Omental fat pad (tissue), 4 donors: ENCODE results near the gene SPACA5. TPM values are rescaled to one million over a fixed set of nuclear protein-coding genes. Genes with fewer than 3 reads are reported as not detected.
A peak's percentile ranks its signal among the peaks of the same experiment; 100 is the strongest.
"Not testable (repeated sequence)": the region's sequence is repeated elsewhere in the genome, so short reads cannot be mapped to it uniquely, and the experiment has no call there.

ENCODE experiments used
- ATAC-seq: fragments of 150-250 bp; one replicate; pipeline ENCODE4 v1.9.1; 2016; ENCODE audit warnings: mild to moderate bottlenecking, moderate library complexity; ENCODE audit not compliant: low FRiP score
- DNase-seq: peaks from one replicate; pipeline ENCODE4 v3.0.0-alpha.2; 2019; ENCODE audit warnings: low spot score
- total RNA-seq, 4 donors: library from RNA; depleted of rRNA; stranded (reverse); fragments of >200 nt; gene quantifications; one replicate each; pipeline ENCODE4 v1.1.0, GENCODE V29; 2016
- TF ChIP-seq, protein P1 (sequence below), 3 donors: fragments of 450-650 bp; IDR thresholded peaks; one replicate each; pipeline ENCODE4 v1.5.1; 2016 to 2017; ENCODE audit warnings: antibody characterized with exemption in 3 of 3, mild to moderate bottlenecking in 3 of 3, moderate library complexity in 2 of 3

SPACA5 gene
- total RNA-seq, 4 donors from 2014 or later: not detected

GRCh38 chrX:48003758-48004457 lies 2.9 kb upstream of the SPACA5 start, which contains the start of gene ZNF182:
Gene ZNF182, minus strand, starts transcription at chrX:48003989. Its CDS starts 1,380 bp downstream, at chrX:48002609.
- TF ChIP-seq, protein P1, sequence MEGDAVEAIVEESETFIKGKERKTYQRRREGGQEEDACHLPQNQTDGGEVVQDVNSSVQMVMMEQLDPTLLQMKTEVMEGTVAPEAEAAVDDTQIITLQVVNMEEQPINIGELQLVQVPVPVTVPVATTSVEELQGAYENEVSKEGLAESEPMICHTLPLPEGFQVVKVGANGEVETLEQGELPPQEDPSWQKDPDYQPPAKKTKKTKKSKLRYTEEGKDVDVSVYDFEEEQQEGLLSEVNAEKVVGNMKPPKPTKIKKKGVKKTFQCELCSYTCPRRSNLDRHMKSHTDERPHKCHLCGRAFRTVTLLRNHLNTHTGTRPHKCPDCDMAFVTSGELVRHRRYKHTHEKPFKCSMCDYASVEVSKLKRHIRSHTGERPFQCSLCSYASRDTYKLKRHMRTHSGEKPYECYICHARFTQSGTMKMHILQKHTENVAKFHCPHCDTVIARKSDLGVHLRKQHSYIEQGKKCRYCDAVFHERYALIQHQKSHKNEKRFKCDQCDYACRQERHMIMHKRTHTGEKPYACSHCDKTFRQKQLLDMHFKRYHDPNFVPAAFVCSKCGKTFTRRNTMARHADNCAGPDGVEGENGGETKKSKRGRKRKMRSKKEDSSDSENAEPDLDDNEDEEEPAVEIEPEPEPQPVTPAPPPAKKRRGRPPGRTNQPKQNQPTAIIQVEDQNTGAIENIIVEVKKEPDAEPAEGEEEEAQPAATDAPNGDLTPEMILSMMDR (IDR thresholded peaks at IDR 0.05): no peak
- ATAC-seq (peak; percentile 95), DNase-seq (peak; percentile 88)

GRCh38 chrX:48009445-48009960 lies 2.7 kb downstream of the SPACA5 start:
- not testable (repeated sequence) for ATAC-seq, DNase-seq

GRCh38 chrX:48016583-48017310 lies 10.0 kb downstream of the SPACA5 start:
- not testable (repeated sequence) for DNase-seq, ATAC-seq

- ATAC-seq, DNase-seq: not testable (repeated sequence)
Measured at GRCh38 chrX:48019892-48020291, 13.1 kb downstream of the SPACA5 start.

DNA sequence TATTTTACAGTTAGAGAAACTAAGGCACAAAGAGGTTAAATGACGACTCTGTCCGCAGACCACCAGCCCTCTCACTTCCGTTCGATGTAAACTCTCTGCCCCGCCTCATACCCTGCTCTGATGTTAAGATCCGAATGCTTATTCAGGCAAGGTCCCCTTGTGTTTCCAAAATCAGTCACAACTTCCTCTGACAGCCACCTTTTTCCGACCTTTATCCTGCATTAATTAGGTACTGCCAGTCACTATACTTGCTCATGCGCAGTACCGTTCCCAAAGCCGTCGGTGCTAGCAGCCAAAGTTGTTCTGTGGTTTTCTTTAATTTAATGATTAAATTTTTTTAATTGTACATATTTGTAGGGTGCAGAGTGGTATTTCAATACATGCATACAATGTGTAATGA lies 13.7 kb downstream of the SPACA5 start:
- not testable (repeated sequence) for ATAC-seq, DNase-seq

DNA sequence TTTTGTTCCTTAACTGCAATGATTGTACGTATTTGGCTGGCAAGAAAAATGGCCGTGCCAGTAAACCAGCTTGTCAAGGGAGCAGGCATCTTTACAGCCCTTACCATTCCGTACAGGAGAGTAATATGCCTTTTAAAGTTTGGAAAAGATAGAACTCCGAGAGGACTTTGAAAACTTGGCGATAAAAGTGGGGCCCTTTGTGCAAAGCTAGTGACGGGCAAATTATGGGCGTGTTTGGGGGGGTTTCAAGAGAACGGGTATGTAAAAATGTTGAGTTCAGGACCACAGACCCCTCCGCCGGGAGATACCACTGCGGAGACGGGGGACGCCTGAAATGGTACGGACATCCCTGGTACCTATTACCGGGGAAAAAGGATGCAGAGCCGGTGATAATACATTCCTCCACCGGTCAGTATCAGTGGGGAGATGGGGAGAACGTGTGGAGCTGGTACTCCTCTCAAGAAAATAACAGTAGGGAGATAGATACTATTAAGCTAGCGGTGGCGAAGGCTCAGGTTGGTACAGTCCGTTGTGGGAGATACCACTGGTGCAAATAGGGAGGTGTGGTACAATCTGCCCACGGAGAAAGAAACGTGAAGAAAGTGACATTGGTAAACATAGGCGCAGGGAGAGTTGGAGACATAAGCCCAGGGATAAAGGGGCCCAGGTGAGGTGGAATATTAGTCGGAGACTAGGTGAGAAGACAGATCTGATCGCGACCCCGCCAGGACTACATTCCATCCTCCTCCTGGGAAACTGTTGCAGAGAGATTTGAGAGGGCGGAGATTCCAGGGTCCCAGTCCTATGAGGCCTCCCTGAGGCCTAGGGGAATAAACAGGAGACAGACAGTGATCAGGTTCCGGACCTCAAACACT lies 14.5 kb downstream of the SPACA5 start:
- TF ChIP-seq, protein P1 (IDR thresholded peaks at IDR 0.05): no peak
- DNase-seq: no peak
- peak; percentile 77 for ATAC-seq

DNA sequence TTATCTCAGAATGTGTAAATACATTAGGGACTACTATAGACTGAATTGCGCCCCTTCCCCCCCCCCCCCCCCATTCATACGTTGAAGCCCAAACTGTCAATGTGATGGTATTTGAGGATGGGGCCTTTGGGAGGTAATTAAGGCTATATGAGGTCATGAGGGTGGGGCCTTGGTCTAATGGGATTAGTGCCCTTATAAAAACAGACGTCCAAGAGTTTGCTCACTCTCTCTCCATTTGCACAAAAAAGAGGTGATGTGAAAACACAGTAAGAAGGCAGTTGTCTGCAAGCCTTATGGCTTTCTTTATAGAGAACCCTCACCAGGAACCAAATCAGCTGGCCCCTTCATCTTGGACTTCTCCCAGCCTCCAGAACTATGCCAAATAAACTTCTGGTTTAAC lies 15.3 kb downstream of the SPACA5 start:
- ATAC-seq (no peak), DNase-seq (no peak)
- TF ChIP-seq, protein P1 (IDR thresholded peaks at IDR 0.05): no peak

GRCh38 chrX:48022738-48023137 lies 15.9 kb downstream of the SPACA5 start:
- DNase-seq: no peak
- TF ChIP-seq, protein P1 (IDR thresholded peaks at IDR 0.05): no peak
- ATAC-seq: no peak
